CD4-positive, alpha-beta T cell (primary cell): ENCODE data around the gene MEGF10. TPM values are rescaled to one million over a fixed set of nuclear protein-coding genes. Genes with fewer than 3 reads are reported as not detected.

Experiments
- ATAC-seq: fragments of 200-7000 bp; cut with Tn5 transposase; one replicate; pipeline ENCODE4 v1.10.0; 2022; ENCODE audit warnings: mild to moderate bottlenecking; ENCODE audit not compliant: poor library complexity
- CTCF ChIA-PET: fragments of 350-600 bp; sonication (Branson Sonifier 250); formaldehyde crosslinking; loops from one replicate; lab custom pipeline; 2021; ENCODE audit warnings: antibody characterized with exemption, inconsistent platforms; lab: Charles Lee
- POLR2A ChIA-PET: fragments of 350-600 bp; sonication (Branson Sonifier 250); formaldehyde crosslinking; loops from one replicate; lab custom pipeline; 2021; ENCODE audit warnings: antibody characterized with exemption, inconsistent platforms; lab: Charles Lee
- DNase-seq, 14 experiments: peaks; one replicate each; pipeline ENCODE4 v3.0.0-alpha.2; 2013 to 2020; ENCODE audit warnings: mixed read lengths in 2 of 14
- H3K27ac ChIP-seq, 2 donors: one replicate each; pipeline versions ENCODE4 v1.5.1 to v1.7.0; 2013; ENCODE audit warnings: low read length in 2 of 2, low read depth in 1 of 2, mild to moderate bottlenecking in 1 of 2
- H3K27me3 ChIP-seq, 2 experiments: 1 replicate in 1 of 2; 2 replicates in 1 of 2; pipeline versions ENCODE4 v1.6.1 to v1.7.0; 2013; ENCODE audit warnings: low read length in 2 of 2, control low read depth in 1 of 2, mild to moderate bottlenecking in 1 of 2, moderate library complexity in 1 of 2; ENCODE audit not compliant: insufficient read depth in 2 of 2, control insufficient read depth in 1 of 2
- H3K36me3 ChIP-seq: one replicate; pipeline ENCODE4 v1.6.1; 2013; ENCODE audit warnings: low read length, control low read depth; ENCODE audit not compliant: insufficient read depth
- H3K4me1 ChIP-seq: one replicate; pipeline ENCODE4 v1.6.1; 2013; ENCODE audit warnings: low read length, control low read depth; ENCODE audit not compliant: insufficient read depth
- H3K4me3 ChIP-seq: one replicate; pipeline ENCODE4 v1.5.1; 2013; ENCODE audit warnings: mild to moderate bottlenecking, low read length, moderate library complexity
- H3K9me3 ChIP-seq, 2 experiments: 1 replicate in 1 of 2; 2 replicates in 1 of 2; pipeline versions ENCODE4 v1.6.1 to v1.7.0; 2013; ENCODE audit warnings: low read length in 2 of 2, mild to moderate bottlenecking in 2 of 2, control low read depth in 1 of 2, moderate library complexity in 1 of 2; ENCODE audit not compliant: control insufficient read depth in 1 of 2, insufficient read depth in 1 of 2
- H3K27ac Mint-ChIP-seq: one replicate; pipeline ENCODE4 v1.8.0; 2020; ENCODE audit warnings: mixed read lengths
- H3K27me3 Mint-ChIP-seq: one replicate; pipeline ENCODE4 v1.8.0; 2021; ENCODE audit warnings: mixed read lengths
- H3K36me3 Mint-ChIP-seq: one replicate; pipeline ENCODE4 v1.8.0; 2021; ENCODE audit warnings: low read depth, mixed read lengths
- H3K4me1 Mint-ChIP-seq: one replicate; pipeline ENCODE4 v1.8.0; 2021; ENCODE audit warnings: low read depth, mixed read lengths
- H3K4me3 Mint-ChIP-seq: one replicate; pipeline ENCODE4 v1.8.0; 2020; ENCODE audit warnings: mild to moderate bottlenecking, mixed read lengths
- H3K9me3 Mint-ChIP-seq: one replicate; pipeline ENCODE4 v1.8.0; 2020; ENCODE audit warnings: mixed read lengths
- CTCF ChIP-seq: fragments of 200-600 bp; IDR thresholded peaks from one replicate; pipeline ENCODE4 v1.8.0; 2022; ENCODE audit warnings: antibody characterized with exemption, mild to moderate bottlenecking
- intact Hi-C, 2 experiments: fragments of 100-400 bp; cut with DNase I in 1 of 2; cut with micrococcal nuclease in 1 of 2; formaldehyde crosslinking; loops; one replicate each; pipeline versions ENCODE4 v1.15.1 to v1.9.0; 2023 to 2025; cut with DNase I, micrococcal nuclease
- total RNA-seq, 174 experiments: library from RNA in 2 of 174; stranded (reverse) in 2 of 174; gene quantifications; one replicate each; pipeline ENCODE4 v1.2.3 and lab custom pipeline; 2021 to 2026

The MEGF10 gene
- total RNA-seq, 2 experiments from 2014 or later = not detected

GRCh38 chr5:127330116-127330515, 39.5 kb downstream of the MEGF10 start:
- peaks cover 25% of the 10 kb centered on the region for H3K27me3 Mint-ChIP-seq
- Histone ChIP-seq H3K9me3 (no peaks in the 10 kb centered on the region), H3K36me3 (no peaks in the 10 kb centered on the region), H3K27me3 (peaks cover 0 to 3% of the 10 kb centered on the region in 2 experiments), H3K4me3 (no peak overlapping the region), H3K4me1 (no peaks in the 10 kb centered on the region), H3K27ac (no peak overlapping the region)
- ChIA-PET POLR2A (no interaction called here), CTCF (interaction anchor here (1.7 kb wide), 1 partner anchor 9 kb away, joined by 5 read pairs; no protein-coding TSS in a partner anchor)
- DNase-seq (no peak), ATAC-seq (no peak)
- no peak overlapping the region for H3K4me3 Mint-ChIP-seq
- no peak for TF ChIP-seq CTCF
- intact Hi-C loops = no loop called here
- no peak overlapping the region for H3K27ac Mint-ChIP-seq
- no peaks in the 10 kb centered on the region for H3K9me3 Mint-ChIP-seq
- H3K36me3 Mint-ChIP-seq = no peaks in the 10 kb centered on the region
- no peaks in the 10 kb centered on the region for H3K4me1 Mint-ChIP-seq

- no peak overlapping the region for H3K27ac ChIP-seq
- ChIA-PET CTCF (no interaction called here), POLR2A (no interaction called here)
- Mint-ChIP-seq H3K27ac (no peak overlapping the region), H3K27me3 (peaks cover 30% of the 10 kb centered on the region), H3K36me3 (no peaks in the 10 kb centered on the region), H3K9me3 (no peaks in the 10 kb centered on the region), H3K4me3 (no peak overlapping the region), H3K4me1 (no peaks in the 10 kb centered on the region)
- intact Hi-C loops = no loop called here
- no peaks in the 10 kb centered on the region for H3K9me3 ChIP-seq
- H3K4me3 ChIP-seq = no peak overlapping the region
- H3K36me3 ChIP-seq = no peaks in the 10 kb centered on the region
- no peak for TF ChIP-seq CTCF
- H3K27me3 ChIP-seq = peaks cover 0 to 3% of the 10 kb centered on the region in 2 experiments
- ATAC-seq = no peak
- no peak for DNase-seq
- H3K4me1 ChIP-seq = no peaks in the 10 kb centered on the region
These were observed 41.5 kb downstream of the MEGF10 start for GRCh38 chr5:127331890-127332649.

- H3K27ac ChIP-seq = no peak overlapping the region
- DNase-seq = no peak
These were observed 42.9 kb downstream of the MEGF10 start for GRCh38 chr5:127333483-127333882.

More at GRCh38 chr5:127333483-127333882, 42.9 kb downstream of the MEGF10 start:
- no peaks in the 10 kb centered on the region for H3K36me3 ChIP-seq
- H3K4me1 Mint-ChIP-seq = no peaks in the 10 kb centered on the region
- H3K36me3 Mint-ChIP-seq = no peaks in the 10 kb centered on the region
- no peak for ATAC-seq
- ChIA-PET POLR2A (no interaction called here), CTCF (no interaction called here)
- peaks cover 0 to 3% of the 10 kb centered on the region in 2 experiments for H3K27me3 ChIP-seq
- H3K4me1 ChIP-seq = no peaks in the 10 kb centered on the region
- TF ChIP-seq CTCF = no peak
- peaks cover 31% of the 10 kb centered on the region for H3K27me3 Mint-ChIP-seq
- no peaks in the 10 kb centered on the region for H3K9me3 ChIP-seq
- H3K4me3 ChIP-seq = no peak overlapping the region
- intact Hi-C loops = no loop called here
- H3K27ac Mint-ChIP-seq = no peak overlapping the region
- no peak overlapping the region for H3K4me3 Mint-ChIP-seq
- H3K9me3 Mint-ChIP-seq = no peaks in the 10 kb centered on the region
